Stimulated activated CD4-positive, alpha-beta T cell treated with anti-CD3 and anti-CD28 coated beads, Interleukin-12 subunit alpha, Interleukin-12 subunit beta, amount 100 ng/mL, for 4 hours (primary cell): ENCODE data around the gene KATNB1.

Experiments used
- DNase-seq: peaks from one replicate; pipeline ENCODE4 v3.0.0-alpha.2; 2020

KATNB1 gene

GRCh38 chr16:57735755-57736418, at the start of gene KATNB1:
Gene KATNB1 (plus strand): TSS chr16:57735770. CDS start chr16:57737244, 1,474 bp downstream.
- no peak for DNase-seq

- DNase-seq, result no peak
These were observed 49.0 kb upstream of the KATNB1 start for GRCh38 chr16:57686577-57686976.

- DNase-seq, result no peak
These were observed 48.1 kb upstream of the KATNB1 start for GRCh38 chr16:57687363-57687929.

- DNase-seq, result no peak
These were observed 47.0 kb upstream of the KATNB1 start for GRCh38 chr16:57688487-57688986.

- no peak for DNase-seq
These were observed 46.4 kb upstream of the KATNB1 start for GRCh38 chr16:57688987-57689761.

- DNase-seq, result no peak
These were observed 45.6 kb upstream of the KATNB1 start for GRCh38 chr16:57689762-57690558.

GRCh38 chr16:57690782-57691471, 44.6 kb upstream of the KATNB1 start:
- no peak for DNase-seq

GRCh38 chr16:57692636-57693035, 42.9 kb upstream of the KATNB1 start:
- DNase-seq, result no peak

- no peak for DNase-seq
These were observed 42.0 kb upstream of the KATNB1 start for GRCh38 chr16:57693550-57693949.

GRCh38 chr16:57694231-57694724, 41.3 kb upstream of the KATNB1 start:
- no peak for DNase-seq

GRCh38 chr16:57694725-57695679, 40.6 kb upstream of the KATNB1 start, which contains the start of gene DRC7:
Gene DRC7 (plus strand): TSS chr16:57694806. CDS start chr16:57697950, 3,144 bp downstream.
- no peak for DNase-seq

- DNase-seq, result no peak
These were observed 39.9 kb upstream of the KATNB1 start for GRCh38 chr16:57695680-57696069.

GRCh38 chr16:57696240-57696639, 39.3 kb upstream of the KATNB1 start:
- no peak for DNase-seq

- no peak for DNase-seq
These were observed 37.6 kb upstream of the KATNB1 start for GRCh38 chr16:57697896-57698537.

- DNase-seq, result no peak
These were observed 36.7 kb upstream of the KATNB1 start for GRCh38 chr16:57698812-57699405.

GRCh38 chr16:57699481-57699880, 36.1 kb upstream of the KATNB1 start:
- no peak for DNase-seq

GRCh38 chr16:57699899-57700298, 35.7 kb upstream of the KATNB1 start:
- DNase-seq, result no peak

GRCh38 chr16:57700781-57701551, 34.6 kb upstream of the KATNB1 start:
- no peak for DNase-seq

GRCh38 chr16:57701759-57702371, 33.7 kb upstream of the KATNB1 start:
- no peak for DNase-seq
